Measurements from ENCODE around the gene MARK2.

MARK2 gene

GRCh38 chr11:63829823-63830489 lies 9.0 kb upstream of the MARK2 start:
- in situ Hi-C loops (cut with HindIII; ENCODE audit: low sequenced_read_pairs) = no loop called here

GRCh38 chr11:63831326-63831725 lies 7.6 kb upstream of the MARK2 start:
- in situ Hi-C loops (cut with HindIII; ENCODE audit: low sequenced_read_pairs) = no loop called here

GRCh38 chr11:63832336-63832735 lies 6.6 kb upstream of the MARK2 start:
- in situ Hi-C loops (cut with HindIII; ENCODE audit: low sequenced_read_pairs) = no loop called here

GRCh38 chr11:63833048-63833447 lies 5.9 kb upstream of the MARK2 start:
- in situ Hi-C loops (cut with HindIII; ENCODE audit: low sequenced_read_pairs) = no loop called here

GRCh38 chr11:63834535-63835157 lies 4.3 kb upstream of the MARK2 start:
- in situ Hi-C loops (cut with HindIII; ENCODE audit: low sequenced_read_pairs) = no loop called here

GRCh38 chr11:63835158-63835545 lies 3.8 kb upstream of the MARK2 start:
- in situ Hi-C loops (cut with HindIII; ENCODE audit: low sequenced_read_pairs) = no loop called here

GRCh38 chr11:63837027-63837688 lies 1.8 kb upstream of the MARK2 start:
- in situ Hi-C loops (cut with HindIII; ENCODE audit: low sequenced_read_pairs) = no loop called here

- in situ Hi-C loops (cut with HindIII; ENCODE audit: low sequenced_read_pairs) = no loop called here
Measured at GRCh38 chr11:63837739-63838138, 1.2 kb upstream of the MARK2 start.

GRCh38 chr11:63838150-63838677 lies 696 bp upstream of the MARK2 start:
- in situ Hi-C loops (cut with HindIII; ENCODE audit: low sequenced_read_pairs) = no loop called here

- in situ Hi-C loops (cut with HindIII; ENCODE audit: low sequenced_read_pairs) = no loop called here
Measured at GRCh38 chr11:63839508-63840355, 822 bp downstream of the MARK2 start.

GRCh38 chr11:63840356-63841060 lies 1.6 kb downstream of the MARK2 start:
- in situ Hi-C loops (cut with HindIII; ENCODE audit: low sequenced_read_pairs) = no loop called here

- in situ Hi-C loops (cut with HindIII; ENCODE audit: low sequenced_read_pairs) = no loop called here
Measured at GRCh38 chr11:63841554-63841953, 2.6 kb downstream of the MARK2 start.

- in situ Hi-C loops (cut with HindIII; ENCODE audit: low sequenced_read_pairs) = no loop called here
Measured at GRCh38 chr11:63843041-63843440, 4.1 kb downstream of the MARK2 start.

- in situ Hi-C loops (cut with HindIII; ENCODE audit: low sequenced_read_pairs) = no loop called here
Measured at GRCh38 chr11:63844836-63845235, 5.9 kb downstream of the MARK2 start.

- in situ Hi-C loops (cut with HindIII; ENCODE audit: low sequenced_read_pairs) = no loop called here
Measured at GRCh38 chr11:63845303-63845702, 6.4 kb downstream of the MARK2 start.

GRCh38 chr11:63845911-63846310 lies 7.0 kb downstream of the MARK2 start:
- in situ Hi-C loops (cut with HindIII; ENCODE audit: low sequenced_read_pairs) = no loop called here

- in situ Hi-C loops (cut with HindIII; ENCODE audit: low sequenced_read_pairs) = no loop called here
Measured at GRCh38 chr11:63846897-63847296, 8.0 kb downstream of the MARK2 start.

- in situ Hi-C loops (cut with HindIII; ENCODE audit: low sequenced_read_pairs) = no loop called here
Measured at GRCh38 chr11:63847363-63847762, 8.5 kb downstream of the MARK2 start.

GRCh38 chr11:63849691-63850090 lies 10.8 kb downstream of the MARK2 start:
- in situ Hi-C loops (cut with HindIII; ENCODE audit: low sequenced_read_pairs) = no loop called here

- in situ Hi-C loops (cut with HindIII; ENCODE audit: low sequenced_read_pairs) = no loop called here
Measured at GRCh38 chr11:63850920-63851319, 12.0 kb downstream of the MARK2 start.

- in situ Hi-C loops (cut with HindIII; ENCODE audit: low sequenced_read_pairs) = no loop called here
Measured at GRCh38 chr11:63851364-63851763, 12.5 kb downstream of the MARK2 start.
